Neural progenitor cell (in vitro differentiated cells): ENCODE data around the gene NUDT16L1. TPM values are rescaled to one million over a fixed set of nuclear protein-coding genes. Genes with fewer than 3 reads are reported as not detected.

Experiments used
- DNase-seq: peaks from one replicate; pipeline ENCODE4 v3.0.0-alpha.2; 2016; ENCODE audit warnings: low spot score
- H2AFZ ChIP-seq: fragments of 200-600 bp; sonication (generic); replicated peaks from 2 replicates; pipeline ENCODE4 v1.6.1; 2016; ENCODE audit warnings: antibody characterized with exemption
- H3F3A ChIP-seq: fragments of 200-600 bp; sonication (generic); 2 replicates; pipeline ENCODE4 v1.6.1; 2016; ENCODE audit warnings: antibody characterized with exemption, low read depth
- H3K27ac ChIP-seq: fragments of 200-600 bp; sonication (generic); 2 replicates; pipeline ENCODE4 v1.5.1; 2016; ENCODE audit warnings: mild to moderate bottlenecking
- H3K27me3 ChIP-seq: fragments of 200-600 bp; sonication (generic); 2 replicates; pipeline ENCODE4 v1.6.1; 2016; ENCODE audit warnings: mild to moderate bottlenecking, moderate library complexity
- H3K36me3 ChIP-seq: fragments of 200-600 bp; sonication (generic); 2 replicates; pipeline ENCODE4 v1.5.1; 2016
- H3K4me1 ChIP-seq: fragments of 200-600 bp; sonication (generic); 2 replicates; pipeline ENCODE4 v1.6.1; 2016; ENCODE audit warnings: mixed run types
- H3K4me2 ChIP-seq: fragments of 200-600 bp; sonication (generic); 2 replicates; pipeline ENCODE4 v1.6.1; 2016
- H3K4me3 ChIP-seq: fragments of 200-600 bp; sonication (generic); 2 replicates; pipeline ENCODE4 v1.5.1; 2016
- H3K79me2 ChIP-seq: fragments of 200-600 bp; sonication (generic); 2 replicates; pipeline ENCODE4 v1.6.1; 2016; ENCODE audit warnings: low read depth
- H3K9ac ChIP-seq: fragments of 200-600 bp; sonication (generic); 2 replicates; pipeline ENCODE4 v1.6.1; 2016
- H3K9me3 ChIP-seq: fragments of 200-600 bp; sonication (generic); 2 replicates; pipeline ENCODE4 v1.5.1; 2016; ENCODE audit warnings: low read depth
- H4K20me1 ChIP-seq: fragments of 200-600 bp; sonication (generic); 2 replicates; pipeline ENCODE4 v1.6.1; 2016; ENCODE audit warnings: low read depth
- H3K27ac Mint-ChIP-seq: 3 replicates; pipeline ENCODE4 v1.8.0; 2021; ENCODE audit warnings: mixed read lengths
- H3K27me3 Mint-ChIP-seq: 2 replicates; pipeline ENCODE4 v1.8.0; 2022; ENCODE audit warnings: low read depth, mild to moderate bottlenecking, inconsistent platforms, moderate library complexity, mixed read lengths; ENCODE audit not compliant: insufficient read depth
- H3K36me3 Mint-ChIP-seq: 3 replicates; pipeline ENCODE4 v1.8.0; 2021; ENCODE audit warnings: mixed read lengths
- H3K4me1 Mint-ChIP-seq: 3 replicates; pipeline ENCODE4 v1.8.0; 2021; ENCODE audit warnings: mixed read lengths
- H3K4me3 Mint-ChIP-seq: 3 replicates; pipeline ENCODE4 v1.8.0; 2021; ENCODE audit warnings: mild to moderate bottlenecking, moderate library complexity, mixed read lengths
- H3K9me3 Mint-ChIP-seq: 3 replicates; pipeline ENCODE4 v1.8.0; 2020; ENCODE audit warnings: mixed read lengths
- EZH2 ChIP-seq: fragments of 200-600 bp; sonication (generic); IDR thresholded peaks from 2 replicates; pipeline ENCODE4 v1.6.1; 2017; ENCODE audit warnings: antibody characterized with exemption, mild to moderate bottlenecking, moderate library complexity
- EZH2phosphoT487 ChIP-seq: fragments of 200-600 bp; sonication (generic); IDR thresholded peaks from 2 replicates; pipeline ENCODE4 v1.6.1; 2017; ENCODE audit warnings: antibody characterized with exemption
- total RNA-seq: library from RNA; depleted of rRNA; stranded (reverse); fragments of >200 nt; gene quantifications from 2 replicates; pipeline ENCODE4 v1.2.3, GENCODE V29; 2015; ENCODE audit warnings: low replicate concordance
- TF ChIP-seq, protein P1 (sequence below): fragments of 200-600 bp; sonication (generic); IDR thresholded peaks from 2 replicates; pipeline ENCODE4 v1.5.1; 2017; ENCODE audit warnings: antibody characterized with exemption, mild to moderate bottlenecking

The NUDT16L1 gene
- total RNA-seq, 1 donor from 2014 or later: 10.9 TPM

DNA sequence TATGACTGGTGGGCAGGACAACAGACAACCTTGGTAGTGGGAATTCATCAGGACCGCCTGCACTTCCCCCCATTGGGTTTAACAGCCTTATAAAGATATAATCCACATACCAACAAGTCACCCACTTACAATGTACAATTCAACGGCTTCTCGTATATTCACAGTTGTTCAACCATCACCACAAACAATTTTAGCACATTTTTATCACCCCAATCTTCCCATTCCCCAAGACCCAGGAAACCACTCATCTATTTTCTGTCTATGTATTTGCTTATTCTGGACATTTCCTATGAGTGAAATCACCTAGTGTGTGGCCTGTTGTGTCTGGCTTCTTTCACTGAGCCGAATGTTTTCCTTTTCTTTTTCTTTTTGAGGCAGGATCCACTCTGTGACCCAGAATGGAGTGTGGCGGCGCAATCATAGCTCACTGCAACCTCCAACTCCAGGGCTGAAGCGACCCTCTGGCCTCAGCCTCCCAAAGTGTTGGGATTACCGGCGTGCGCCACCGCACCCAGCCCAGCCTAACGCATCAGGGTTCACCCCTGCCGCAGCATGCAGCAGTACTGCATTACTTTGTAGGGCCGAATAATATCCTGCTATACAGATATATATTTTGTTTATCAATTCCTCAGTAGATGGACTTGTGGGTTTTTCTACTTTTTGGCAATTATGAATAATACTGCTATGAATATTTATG lies 29.9 kb downstream of the NUDT16L1 start:
- TF ChIP-seq EZH2phosphoT487 (no peak), EZH2 (no peak)
- TF ChIP-seq, protein P1, sequence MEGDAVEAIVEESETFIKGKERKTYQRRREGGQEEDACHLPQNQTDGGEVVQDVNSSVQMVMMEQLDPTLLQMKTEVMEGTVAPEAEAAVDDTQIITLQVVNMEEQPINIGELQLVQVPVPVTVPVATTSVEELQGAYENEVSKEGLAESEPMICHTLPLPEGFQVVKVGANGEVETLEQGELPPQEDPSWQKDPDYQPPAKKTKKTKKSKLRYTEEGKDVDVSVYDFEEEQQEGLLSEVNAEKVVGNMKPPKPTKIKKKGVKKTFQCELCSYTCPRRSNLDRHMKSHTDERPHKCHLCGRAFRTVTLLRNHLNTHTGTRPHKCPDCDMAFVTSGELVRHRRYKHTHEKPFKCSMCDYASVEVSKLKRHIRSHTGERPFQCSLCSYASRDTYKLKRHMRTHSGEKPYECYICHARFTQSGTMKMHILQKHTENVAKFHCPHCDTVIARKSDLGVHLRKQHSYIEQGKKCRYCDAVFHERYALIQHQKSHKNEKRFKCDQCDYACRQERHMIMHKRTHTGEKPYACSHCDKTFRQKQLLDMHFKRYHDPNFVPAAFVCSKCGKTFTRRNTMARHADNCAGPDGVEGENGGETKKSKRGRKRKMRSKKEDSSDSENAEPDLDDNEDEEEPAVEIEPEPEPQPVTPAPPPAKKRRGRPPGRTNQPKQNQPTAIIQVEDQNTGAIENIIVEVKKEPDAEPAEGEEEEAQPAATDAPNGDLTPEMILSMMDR: no peak
- H3K27ac Mint-ChIP-seq: no peak overlapping the region
- no peak overlapping the region for H3K4me2 ChIP-seq
- no peaks in the 10 kb centered on the region for H3K79me2 ChIP-seq
- H4K20me1 ChIP-seq: no peaks in the 10 kb centered on the region
- DNase-seq: no peak
- H3K4me1 ChIP-seq: no peaks in the 10 kb centered on the region
- no peak overlapping the region for H3K27ac ChIP-seq
- H2AFZ ChIP-seq: no peak overlapping the region
- no peak overlapping the region for H3K4me3 ChIP-seq
- no peaks in the 10 kb centered on the region for H3K4me1 Mint-ChIP-seq
- H3K36me3 ChIP-seq: no peaks in the 10 kb centered on the region
- H3K9ac ChIP-seq: no peak overlapping the region
- H3K27me3 Mint-ChIP-seq: no peaks in the 10 kb centered on the region
- no peaks in the 10 kb centered on the region for H3F3A ChIP-seq
- H3K9me3 Mint-ChIP-seq: no peaks in the 10 kb centered on the region
- H3K9me3 ChIP-seq: no peaks in the 10 kb centered on the region
- H3K36me3 Mint-ChIP-seq: peaks cover 8% of the 10 kb centered on the region
- no peak overlapping the region for H3K4me3 Mint-ChIP-seq
- no peaks in the 10 kb centered on the region for H3K27me3 ChIP-seq

DNA sequence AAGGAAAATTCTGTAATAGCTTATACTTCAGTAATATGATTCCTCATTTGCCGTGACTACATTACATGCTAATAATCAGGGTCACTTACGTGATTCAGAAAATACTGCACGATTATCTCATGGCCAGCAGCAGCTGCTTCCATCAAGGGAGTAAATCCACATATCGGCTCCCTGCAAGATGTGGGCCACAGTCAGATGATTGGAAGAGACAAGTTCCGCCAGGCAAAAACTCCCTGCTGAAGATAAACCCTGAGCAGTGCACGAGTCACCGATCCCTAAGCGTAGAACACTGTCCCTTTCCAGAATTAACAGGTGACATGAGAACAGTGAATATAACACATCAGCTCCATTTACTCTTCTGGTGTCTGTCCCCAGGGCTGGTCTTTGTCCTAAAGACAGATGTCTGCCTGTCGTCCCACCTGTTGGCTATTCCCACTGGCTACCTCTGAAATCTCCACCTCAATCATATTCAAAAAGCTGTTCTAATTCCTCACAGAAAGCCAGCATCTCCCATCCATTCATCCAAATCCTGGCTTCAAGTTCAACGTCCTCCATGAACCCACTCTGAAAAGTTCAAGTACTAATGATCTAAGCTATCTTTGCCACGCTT lies 31.4 kb downstream of the NUDT16L1 start:
- Histone ChIP-seq H3K4me2 (no peak overlapping the region), H3K36me3 (no peaks in the 10 kb centered on the region), H3K4me1 (no peaks in the 10 kb centered on the region), H3K9me3 (no peaks in the 10 kb centered on the region), H4K20me1 (no peaks in the 10 kb centered on the region), H3K27me3 (no peaks in the 10 kb centered on the region), H3K4me3 (no peak overlapping the region), H3F3A (no peaks in the 10 kb centered on the region), H3K79me2 (no peaks in the 10 kb centered on the region), H2AFZ (no peak overlapping the region), H3K9ac (no peak overlapping the region), H3K27ac (no peak overlapping the region)
- Mint-ChIP-seq H3K4me1 (no peaks in the 10 kb centered on the region), H3K4me3 (no peak overlapping the region), H3K9me3 (no peaks in the 10 kb centered on the region), H3K36me3 (peaks cover 6% of the 10 kb centered on the region), H3K27me3 (no peaks in the 10 kb centered on the region), H3K27ac (no peak overlapping the region)
- DNase-seq: no peak
- TF ChIP-seq, protein P1: no peak
- TF ChIP-seq EZH2: no peak
- TF ChIP-seq EZH2phosphoT487: no peak

DNA sequence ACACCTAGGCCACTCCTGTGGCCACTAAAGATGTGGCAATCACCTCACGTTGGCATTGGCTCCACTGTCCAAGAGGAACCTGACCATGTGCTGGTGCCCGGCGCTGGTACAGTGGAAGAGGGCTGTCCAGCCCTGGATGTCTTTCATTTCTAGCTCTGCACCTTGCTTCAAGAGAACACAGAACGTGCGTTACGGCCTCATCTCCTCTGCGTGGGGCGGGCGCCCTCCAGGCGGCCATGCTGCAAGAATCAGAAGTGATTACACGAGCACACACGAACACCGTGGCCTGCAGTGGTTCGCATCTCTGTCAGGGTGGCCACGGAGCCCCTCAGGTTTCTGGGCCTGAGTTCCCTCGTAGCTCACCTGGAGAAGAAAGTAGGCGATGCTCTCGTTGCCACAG lies 33.3 kb downstream of the NUDT16L1 start:
- H3K27ac ChIP-seq: no peak overlapping the region
- Mint-ChIP-seq H3K27me3 (no peaks in the 10 kb centered on the region), H3K36me3 (peaks cover 9% of the 10 kb centered on the region), H3K4me3 (no peak overlapping the region), H3K9me3 (no peaks in the 10 kb centered on the region), H3K4me1 (no peaks in the 10 kb centered on the region), H3K27ac (no peak overlapping the region)
- H3K27me3 ChIP-seq: no peaks in the 10 kb centered on the region
- H3K9me3 ChIP-seq: no peaks in the 10 kb centered on the region
- H3K4me1 ChIP-seq: no peaks in the 10 kb centered on the region
- no peaks in the 10 kb centered on the region for H3K36me3 ChIP-seq
- H4K20me1 ChIP-seq: no peaks in the 10 kb centered on the region
- H3K79me2 ChIP-seq: peaks cover 16% of the 10 kb centered on the region
- DNase-seq: no peak
- TF ChIP-seq EZH2phosphoT487: no peak
- TF ChIP-seq EZH2: no peak
- TF ChIP-seq, protein P1: no peak
- H2AFZ ChIP-seq: no peak overlapping the region
- H3K9ac ChIP-seq: no peak overlapping the region
- H3K4me3 ChIP-seq: no peak overlapping the region
- no peaks in the 10 kb centered on the region for H3F3A ChIP-seq
- no peak overlapping the region for H3K4me2 ChIP-seq
